Measurements from ENCODE around the gene ARHGEF12.

Gene ARHGEF12

GRCh38 chr11:120398132-120398531 is 61.9 kb downstream of the ARHGEF12 start:
- ChIA-PET CTCF (no interaction called here), POLR2A (no interaction called here)
- no peak for DNase-seq
- WGBS (ENCODE audit: insufficient coverage): no CpG with 5 or more reads among the region's 2 CpGs
- Histone ChIP-seq H3K4me3 (ENCODE audit: control insufficient read depth in 1 of 7, extremely low read depth in 1 of 7, insufficient read depth in 4 of 7, low read depth in 2 of 7, low read length in 6 of 7) (no peak overlapping the region), H3K4me1 (ENCODE audit: control extremely low read depth in 1 of 4, control insufficient read depth in 4 of 4, insufficient read depth in 4 of 4, low read length in 3 of 4) (no peaks in the 10 kb centered on the region), H3K27me3 (replicated peaks in 2 of 5; ENCODE audit: control insufficient read depth in 4 of 5, insufficient read depth in 5 of 5, low read length in 4 of 5) (peaks cover 2 to 4% (median 2%) of the 10 kb centered on the region in 5 experiments), H3K27ac (ENCODE audit: insufficient read depth in 1 of 2, low read depth in 1 of 2, low read length in 2 of 2, poor library complexity in 1 of 2, severe bottlenecking in 2 of 2) (no peak overlapping the region), H3K36me3 (ENCODE audit: control insufficient read depth in 4 of 4, insufficient read depth in 4 of 4, low read length in 3 of 4) (no peaks in the 10 kb centered on the region), H3K9me3 (ENCODE audit: control extremely low read depth in 1 of 5, control insufficient read depth in 4 of 5, insufficient read depth in 2 of 5, low read depth in 1 of 5, low read length in 4 of 5) (no peaks in the 10 kb centered on the region)

- WGBS (ENCODE audit: insufficient coverage): 93% methylated on average over 2 of the region's 2 CpGs
- H3K4me3 ChIP-seq (ENCODE audit: control insufficient read depth in 1 of 7, extremely low read depth in 1 of 7, insufficient read depth in 4 of 7, low read depth in 2 of 7, low read length in 6 of 7): no peak overlapping the region
- no peaks in the 10 kb centered on the region for H3K4me1 ChIP-seq (ENCODE audit: control extremely low read depth in 1 of 4, control insufficient read depth in 4 of 4, insufficient read depth in 4 of 4, low read length in 3 of 4)
- H3K9me3 ChIP-seq (ENCODE audit: control extremely low read depth in 1 of 5, control insufficient read depth in 4 of 5, insufficient read depth in 2 of 5, low read depth in 1 of 5, low read length in 4 of 5): no peaks in the 10 kb centered on the region
- DNase-seq: no peak
- ChIA-PET POLR2A (no interaction called here), CTCF (no interaction called here)
- H3K27ac ChIP-seq (ENCODE audit: insufficient read depth in 1 of 2, low read depth in 1 of 2, low read length in 2 of 2, poor library complexity in 1 of 2, severe bottlenecking in 2 of 2): no peak overlapping the region
- peaks cover 2 to 6% (median 4%) of the 10 kb centered on the region in 5 experiments for H3K27me3 ChIP-seq (replicated peaks in 2 of 5; ENCODE audit: control insufficient read depth in 4 of 5, insufficient read depth in 5 of 5, low read length in 4 of 5)
- no peaks in the 10 kb centered on the region for H3K36me3 ChIP-seq (ENCODE audit: control insufficient read depth in 4 of 4, insufficient read depth in 4 of 4, low read length in 3 of 4)
Observed at GRCh38 chr11:120399307-120399706, 63.1 kb downstream of the ARHGEF12 start.

GRCh38 chr11:120400564-120401364 is 64.6 kb downstream of the ARHGEF12 start:
- H3K27me3 ChIP-seq (replicated peaks in 2 of 5; ENCODE audit: control insufficient read depth in 4 of 5, insufficient read depth in 5 of 5, low read length in 4 of 5): peaks cover 2 to 10% (median 3%) of the 10 kb centered on the region in 5 experiments
- no peak overlapping the region for H3K4me3 ChIP-seq (ENCODE audit: control insufficient read depth in 1 of 7, extremely low read depth in 1 of 7, insufficient read depth in 4 of 7, low read depth in 2 of 7, low read length in 6 of 7)
- H3K9me3 ChIP-seq (ENCODE audit: control extremely low read depth in 1 of 5, control insufficient read depth in 4 of 5, insufficient read depth in 2 of 5, low read depth in 1 of 5, low read length in 4 of 5): no peaks in the 10 kb centered on the region
- 94% methylated on average over 3 of the region's 7 CpGs for WGBS (ENCODE audit: insufficient coverage)
- POLR2A ChIA-PET: no interaction called here
- no peaks in the 10 kb centered on the region for H3K36me3 ChIP-seq (ENCODE audit: control insufficient read depth in 4 of 4, insufficient read depth in 4 of 4, low read length in 3 of 4)
- H3K4me1 ChIP-seq (ENCODE audit: control extremely low read depth in 1 of 4, control insufficient read depth in 4 of 4, insufficient read depth in 4 of 4, low read length in 3 of 4): no peaks in the 10 kb centered on the region
- DNase-seq: peak in 2 of 3 donors; percentile 36 to 49
- CTCF ChIA-PET: interaction anchor here (0.8 to 1.5 kb wide), 3 partner anchors 10 to 165 kb away, joined by 3 to 4 read pairs (median 3); no protein-coding TSS in a partner anchor
- no peak overlapping the region for H3K27ac ChIP-seq (ENCODE audit: insufficient read depth in 1 of 2, low read depth in 1 of 2, low read length in 2 of 2, poor library complexity in 1 of 2, severe bottlenecking in 2 of 2)

GRCh38 chr11:120401506-120401905 is 65.3 kb downstream of the ARHGEF12 start:
- no peaks in the 10 kb centered on the region for H3K36me3 ChIP-seq (ENCODE audit: control insufficient read depth in 4 of 4, insufficient read depth in 4 of 4, low read length in 3 of 4)
- no peak overlapping the region for H3K27ac ChIP-seq (ENCODE audit: insufficient read depth in 1 of 2, low read depth in 1 of 2, low read length in 2 of 2, poor library complexity in 1 of 2, severe bottlenecking in 2 of 2)
- no peak for DNase-seq
- no peak overlapping the region for H3K4me3 ChIP-seq (ENCODE audit: control insufficient read depth in 1 of 7, extremely low read depth in 1 of 7, insufficient read depth in 4 of 7, low read depth in 2 of 7, low read length in 6 of 7)
- CTCF ChIA-PET: interaction anchor here (1.5 kb wide), 1 partner anchor 39 kb away, joined by 4 read pairs; no protein-coding TSS in a partner anchor
- POLR2A ChIA-PET: no interaction called here
- H3K27me3 ChIP-seq (replicated peaks in 2 of 5; ENCODE audit: control insufficient read depth in 4 of 5, insufficient read depth in 5 of 5, low read length in 4 of 5): peaks cover 0 to 10% (median 2%) of the 10 kb centered on the region in 5 experiments
- WGBS (ENCODE audit: insufficient coverage): no CpG with 5 or more reads among the region's 1 CpG
- H3K9me3 ChIP-seq (ENCODE audit: control extremely low read depth in 1 of 5, control insufficient read depth in 4 of 5, insufficient read depth in 2 of 5, low read depth in 1 of 5, low read length in 4 of 5): no peaks in the 10 kb centered on the region
- H3K4me1 ChIP-seq (ENCODE audit: control extremely low read depth in 1 of 4, control insufficient read depth in 4 of 4, insufficient read depth in 4 of 4, low read length in 3 of 4): no peaks in the 10 kb centered on the region

GRCh38 chr11:120403966-120404365 is 67.8 kb downstream of the ARHGEF12 start:
- Histone ChIP-seq H3K9me3 (ENCODE audit: control extremely low read depth in 1 of 5, control insufficient read depth in 4 of 5, insufficient read depth in 2 of 5, low read depth in 1 of 5, low read length in 4 of 5) (no peaks in the 10 kb centered on the region), H3K27me3 (replicated peaks in 2 of 5; ENCODE audit: control insufficient read depth in 4 of 5, insufficient read depth in 5 of 5, low read length in 4 of 5) (peaks cover 0 to 10% (median 0%) of the 10 kb centered on the region in 5 experiments), H3K4me3 (ENCODE audit: control insufficient read depth in 1 of 7, extremely low read depth in 1 of 7, insufficient read depth in 4 of 7, low read depth in 2 of 7, low read length in 6 of 7) (no peak overlapping the region), H3K4me1 (ENCODE audit: control extremely low read depth in 1 of 4, control insufficient read depth in 4 of 4, insufficient read depth in 4 of 4, low read length in 3 of 4) (no peaks in the 10 kb centered on the region), H3K27ac (ENCODE audit: insufficient read depth in 1 of 2, low read depth in 1 of 2, low read length in 2 of 2, poor library complexity in 1 of 2, severe bottlenecking in 2 of 2) (no peak overlapping the region), H3K36me3 (ENCODE audit: control insufficient read depth in 4 of 4, insufficient read depth in 4 of 4, low read length in 3 of 4) (no peaks in the 10 kb centered on the region)
- ChIA-PET POLR2A (no interaction called here), CTCF (interaction anchor here (1.2 kb wide), 1 partner anchor 9 kb away, joined by 3 read pairs; no protein-coding TSS in a partner anchor)
- DNase-seq: no peak

- peaks cover 0 to 8% (median 0%) of the 10 kb centered on the region in 5 experiments for H3K27me3 ChIP-seq (replicated peaks in 2 of 5; ENCODE audit: control insufficient read depth in 4 of 5, insufficient read depth in 5 of 5, low read length in 4 of 5)
- ChIA-PET POLR2A (no interaction called here), CTCF (interaction anchor here (1.2 kb wide), 1 partner anchor 9 kb away, joined by 3 read pairs; no protein-coding TSS in a partner anchor)
Observed at GRCh38 chr11:120404495-120404894, 68.3 kb downstream of the ARHGEF12 start.

GRCh38 chr11:120409655-120410054 is 73.4 kb downstream of the ARHGEF12 start:
- ChIA-PET CTCF (interaction anchor here (1.2 kb wide), 1 partner anchor 86 kb away, joined by 3 read pairs; no protein-coding TSS in a partner anchor), POLR2A (no interaction called here)
- H3K27me3 ChIP-seq (replicated peaks in 2 of 5; ENCODE audit: control insufficient read depth in 4 of 5, insufficient read depth in 5 of 5, low read length in 4 of 5): peaks cover 0 to 2% (median 0%) of the 10 kb centered on the region in 5 experiments

More at GRCh38 chr11:120404495-120404894, 68.3 kb downstream of the ARHGEF12 start:
- Histone ChIP-seq H3K9me3 (ENCODE audit: control extremely low read depth in 1 of 5, control insufficient read depth in 4 of 5, insufficient read depth in 2 of 5, low read depth in 1 of 5, low read length in 4 of 5) (no peaks in the 10 kb centered on the region), H3K27ac (ENCODE audit: insufficient read depth in 1 of 2, low read depth in 1 of 2, low read length in 2 of 2, poor library complexity in 1 of 2, severe bottlenecking in 2 of 2) (no peak overlapping the region), H3K4me3 (ENCODE audit: control insufficient read depth in 1 of 7, extremely low read depth in 1 of 7, insufficient read depth in 4 of 7, low read depth in 2 of 7, low read length in 6 of 7) (no peak overlapping the region), H3K4me1 (ENCODE audit: control extremely low read depth in 1 of 4, control insufficient read depth in 4 of 4, insufficient read depth in 4 of 4, low read length in 3 of 4) (no peaks in the 10 kb centered on the region), H3K36me3 (ENCODE audit: control insufficient read depth in 4 of 4, insufficient read depth in 4 of 4, low read length in 3 of 4) (no peaks in the 10 kb centered on the region)
- DNase-seq: no peak
- no CpG with 5 or more reads among the region's 6 CpGs for WGBS (ENCODE audit: insufficient coverage)

More at GRCh38 chr11:120409655-120410054, 73.4 kb downstream of the ARHGEF12 start:
- Histone ChIP-seq H3K27ac (ENCODE audit: insufficient read depth in 1 of 2, low read depth in 1 of 2, low read length in 2 of 2, poor library complexity in 1 of 2, severe bottlenecking in 2 of 2) (no peak overlapping the region), H3K4me1 (ENCODE audit: control extremely low read depth in 1 of 4, control insufficient read depth in 4 of 4, insufficient read depth in 4 of 4, low read length in 3 of 4) (no peaks in the 10 kb centered on the region), H3K4me3 (ENCODE audit: control insufficient read depth in 1 of 7, extremely low read depth in 1 of 7, insufficient read depth in 4 of 7, low read depth in 2 of 7, low read length in 6 of 7) (no peak overlapping the region), H3K36me3 (ENCODE audit: control insufficient read depth in 4 of 4, insufficient read depth in 4 of 4, low read length in 3 of 4) (no peaks in the 10 kb centered on the region), H3K9me3 (ENCODE audit: control extremely low read depth in 1 of 5, control insufficient read depth in 4 of 5, insufficient read depth in 2 of 5, low read depth in 1 of 5, low read length in 4 of 5) (no peaks in the 10 kb centered on the region)
- 100% methylated on average over 4 of the region's 5 CpGs for WGBS (ENCODE audit: insufficient coverage)
- DNase-seq: no peak
